HepG2 (cell line): ENCODE results near the gene CPNE5. TPM values are rescaled to one million over a fixed set of nuclear protein-coding genes. Genes with fewer than 3 reads are reported as not detected.

Experiments
- EED ChIP-seq: sonication (generic); formaldehyde crosslinking; IDR thresholded peaks from 2 replicates; pipeline ENCODE4 v1.5.0; 2020; ENCODE audit warnings: mild to moderate bottlenecking, missing genetic modification reagents
- FOXK1 ChIP-seq: sonication (generic); formaldehyde crosslinking; IDR thresholded peaks from 2 replicates; pipeline ENCODE4 v1.4.0; 2020; ENCODE audit warnings: low read depth, missing genetic modification reagents, borderline replicate concordance
- FOXP1 ChIP-seq, 2 experiments: fragments of 450-650 bp in 1 of 2; IDR thresholded peaks; 2 replicates each; pipeline ENCODE4 v1.6.1; 2017 to 2018; ENCODE audit warnings: antibody characterized with exemption in 1 of 2
- KMT2A ChIP-seq: sonication (generic); formaldehyde crosslinking; IDR thresholded peaks from 2 replicates; pipeline ENCODE4 v1.4.0; 2020; ENCODE audit warnings: missing genetic modification reagents
- MED8 ChIP-seq: sonication (generic); formaldehyde crosslinking; IDR thresholded peaks from 2 replicates; pipeline ENCODE4 v1.8.1; 2023; ENCODE audit warnings: mild to moderate bottlenecking, missing genetic modification reagents; ENCODE audit not compliant: insufficient replicate concordance
- MIER2 ChIP-seq: IDR thresholded peaks from 2 replicates; pipeline ENCODE4 v1.6.1; 2016; ENCODE audit warnings: missing biosample characterization, missing genetic modification reagents
- MXI1 ChIP-seq: IDR thresholded peaks from 3 replicates; pipeline ENCODE4 v1.6.1; 2012; ENCODE audit warnings: low read depth, low read length, inconsistent platforms, borderline replicate concordance
- PLRG1 ChIP-seq: fragments of 450-650 bp; conservative IDR thresholded peaks from 2 replicates; pipeline ENCODE4 v1.6.1; 2016
- SETDB1 ChIP-seq: sonication (generic); formaldehyde crosslinking; IDR thresholded peaks from 2 replicates; pipeline ENCODE4 v1.5.1; 2020; ENCODE audit warnings: missing genetic modification reagents, mild to moderate bottlenecking, borderline replicate concordance
- SMAD3 ChIP-seq: sonication (generic); formaldehyde crosslinking; IDR thresholded peaks from 2 replicates; pipeline ENCODE4 v1.4.0; 2020; ENCODE audit warnings: missing genetic modification reagents
- TEAD3 ChIP-seq: optimal IDR thresholded peaks from 2 replicates; pipeline ENCODE3; 2016; ENCODE audit warnings: borderline replicate concordance
- WIZ ChIP-seq: sonication (generic); formaldehyde crosslinking; IDR thresholded peaks from 2 replicates; pipeline ENCODE4 v1.5.1; 2020; ENCODE audit warnings: mild to moderate bottlenecking, missing genetic modification reagents
- ZIK1 ChIP-seq: sonication (generic); formaldehyde crosslinking; IDR thresholded peaks from 2 replicates; pipeline ENCODE4 v1.5.0; 2020; ENCODE audit warnings: mild to moderate bottlenecking, low read depth, missing genetic modification reagents, borderline replicate concordance
- ZNF292 ChIP-seq: sonication (generic); formaldehyde crosslinking; IDR thresholded peaks from 2 replicates; pipeline ENCODE4 v1.8.1; 2022; ENCODE audit warnings: mild to moderate bottlenecking, low read depth, missing genetic modification reagents, borderline replicate concordance
- ZNF550 ChIP-seq: sonication (generic); formaldehyde crosslinking; IDR thresholded peaks from 2 replicates; pipeline ENCODE4 v1.4.0; 2020; ENCODE audit warnings: mild to moderate bottlenecking, missing genetic modification reagents, borderline replicate concordance
- ZNF567 ChIP-seq: sonication (generic); formaldehyde crosslinking; IDR thresholded peaks from 2 replicates; pipeline ENCODE4 v1.8.1; 2023; ENCODE audit warnings: mild to moderate bottlenecking, missing genetic modification reagents, borderline replicate concordance
- ZNF670 ChIP-seq: sonication (generic); formaldehyde crosslinking; IDR thresholded peaks from 2 replicates; pipeline ENCODE4 v1.8.0; 2022; ENCODE audit warnings: mild to moderate bottlenecking, missing genetic modification reagents, borderline replicate concordance
- ZNF709 ChIP-seq: sonication (generic); formaldehyde crosslinking; IDR thresholded peaks from 2 replicates; pipeline ENCODE4 v1.5.0; 2020; ENCODE audit warnings: mild to moderate bottlenecking, missing genetic modification reagents
- ZNF850 ChIP-seq: sonication (generic); formaldehyde crosslinking; conservative IDR thresholded peaks from 2 replicates; pipeline ENCODE4 v1.9.0; 2021; ENCODE audit warnings: mild to moderate bottlenecking, missing genetic modification reagents
- polyA plus RNA-seq, 8 experiments: library from polyadenylated mRNA; depleted of rRNA in 3 of 8; stranded (reverse) in 7 of 8; unstranded in 1 of 8; fragments of >200 nt; fragmentation: Illumina TruSeq in 4 of 8; extraction: Trizol in 4 of 8; gene quantifications; 2 replicates each; pipeline versions ENCODE4 v1.2.1 to v1.2.3, GENCODE V29; 2011 to 2016; ENCODE audit warnings: low read depth in 4 of 8, missing spikeins in 1 of 8, mixed read lengths in 1 of 8; ENCODE audit not compliant: insufficient read depth in 1 of 8
- total RNA-seq, 5 experiments: library from RNA; depleted of rRNA; stranded (reverse); fragments of >200 nt; fragmentation: Illumina TruSeq; extraction: Trizol; gene quantifications; 2 replicates each; pipeline ENCODE4 v1.2.3, GENCODE V29; 2016; ENCODE audit warnings: low read depth in 1 of 5
- TF ChIP-seq, protein P1 (sequence below): IDR thresholded peaks from 2 replicates; pipeline ENCODE4 v1.6.1; 2012; ENCODE audit warnings: low read depth, low read length, improper control_type of control experiment
- TF ChIP-seq, protein P2 (sequence below): sonication (generic); formaldehyde crosslinking; IDR thresholded peaks from 2 replicates; pipeline ENCODE4 v1.4.0; 2020; ENCODE audit warnings: missing genetic modification reagents
- TF ChIP-seq, protein P3 (sequence below): sonication (generic); formaldehyde crosslinking; IDR thresholded peaks from 2 replicates; pipeline ENCODE4 v1.5.1; 2020; ENCODE audit warnings: mild to moderate bottlenecking, missing genetic modification reagents, moderate library complexity

CPNE5 gene
- total and polyA plus RNA-seq, 2 of the 13 experiments (the other 11 are each of a cell fraction or from before 2014, with no cell fraction given) = 0.16 TPM; not detected in 1

DNA sequence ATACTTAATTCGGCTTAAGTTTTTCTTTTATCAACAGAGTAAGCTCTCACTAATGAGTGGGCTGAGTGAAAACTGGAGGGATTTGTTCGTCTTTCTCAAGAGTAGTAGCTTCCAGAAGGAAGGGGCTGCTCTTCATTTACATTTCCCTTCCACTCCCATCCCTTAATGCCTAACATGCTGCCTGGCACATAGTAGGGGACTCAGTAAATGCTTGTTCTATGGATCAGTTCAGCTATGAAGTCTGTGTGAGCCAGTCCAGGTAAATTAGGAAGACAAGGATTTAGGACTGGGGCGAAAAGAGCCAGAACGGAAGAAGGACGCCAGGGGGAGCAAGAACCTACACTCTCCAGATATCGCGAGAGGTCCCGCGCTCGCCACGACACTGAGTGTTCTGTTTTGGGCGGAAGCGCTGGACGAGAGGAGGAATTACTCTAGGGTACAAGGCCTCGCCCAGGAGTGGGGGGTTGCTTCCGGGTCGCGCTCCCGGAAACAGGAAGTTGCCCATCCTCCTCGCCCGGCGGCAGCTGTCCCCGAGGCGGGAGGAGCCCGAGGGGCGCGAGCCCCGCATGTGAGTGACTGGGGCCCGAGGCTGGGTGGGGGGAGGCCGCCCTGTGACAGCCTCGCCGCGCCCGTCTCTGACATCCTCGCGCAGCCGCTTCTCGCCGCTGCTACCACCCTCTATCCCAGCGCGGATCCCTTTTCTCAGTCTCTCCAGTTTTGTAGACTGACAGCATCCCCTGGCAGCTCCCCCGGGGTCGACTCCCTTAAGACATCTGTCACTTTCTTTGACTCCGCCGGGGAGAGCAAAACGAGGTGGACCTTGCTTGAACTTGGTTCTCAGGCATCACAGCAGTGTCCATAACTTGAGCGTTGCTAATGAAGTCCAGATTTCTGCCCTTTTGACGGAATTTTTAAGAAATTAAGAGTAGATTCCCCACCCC is 46.5 kb upstream of the CPNE5 start, which contains the start of gene C6orf89 (continued):
- TF ChIP-seq, protein P1, sequence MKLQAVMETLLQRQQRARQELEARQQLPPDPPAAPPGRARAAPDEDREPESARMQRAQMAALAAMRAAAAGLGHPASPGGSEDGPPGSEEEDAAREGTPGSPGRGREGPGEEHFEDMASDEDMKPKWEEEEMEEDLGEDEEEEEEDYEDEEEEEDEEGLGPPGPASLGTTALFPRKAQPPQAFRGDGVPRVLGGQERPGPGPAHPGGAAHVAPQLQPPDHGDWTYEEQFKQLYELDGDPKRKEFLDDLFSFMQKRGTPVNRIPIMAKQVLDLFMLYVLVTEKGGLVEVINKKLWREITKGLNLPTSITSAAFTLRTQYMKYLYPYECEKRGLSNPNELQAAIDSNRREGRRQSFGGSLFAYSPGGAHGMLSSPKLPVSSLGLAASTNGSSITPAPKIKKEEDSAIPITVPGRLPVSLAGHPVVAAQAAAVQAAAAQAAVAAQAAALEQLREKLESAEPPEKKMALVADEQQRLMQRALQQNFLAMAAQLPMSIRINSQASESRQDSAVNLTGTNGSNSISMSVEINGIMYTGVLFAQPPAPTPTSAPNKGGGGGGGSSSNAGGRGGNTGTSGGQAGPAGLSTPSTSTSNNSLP = peak; percentile 64; the same call in 1 of the 2 replicates
- peak; percentile 97 for TF ChIP-seq MXI1
- TF ChIP-seq, protein P2, sequence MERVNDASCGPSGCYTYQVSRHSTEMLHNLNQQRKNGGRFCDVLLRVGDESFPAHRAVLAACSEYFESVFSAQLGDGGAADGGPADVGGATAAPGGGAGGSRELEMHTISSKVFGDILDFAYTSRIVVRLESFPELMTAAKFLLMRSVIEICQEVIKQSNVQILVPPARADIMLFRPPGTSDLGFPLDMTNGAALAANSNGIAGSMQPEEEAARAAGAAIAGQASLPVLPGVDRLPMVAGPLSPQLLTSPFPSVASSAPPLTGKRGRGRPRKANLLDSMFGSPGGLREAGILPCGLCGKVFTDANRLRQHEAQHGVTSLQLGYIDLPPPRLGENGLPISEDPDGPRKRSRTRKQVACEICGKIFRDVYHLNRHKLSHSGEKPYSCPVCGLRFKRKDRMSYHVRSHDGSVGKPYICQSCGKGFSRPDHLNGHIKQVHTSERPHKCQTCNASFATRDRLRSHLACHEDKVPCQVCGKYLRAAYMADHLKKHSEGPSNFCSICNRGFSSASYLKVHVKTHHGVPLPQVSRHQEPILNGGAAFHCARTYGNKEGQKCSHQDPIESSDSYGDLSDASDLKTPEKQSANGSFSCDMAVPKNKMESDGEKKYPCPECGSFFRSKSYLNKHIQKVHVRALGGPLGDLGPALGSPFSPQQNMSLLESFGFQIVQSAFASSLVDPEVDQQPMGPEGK (CRISPR knock-in tag) = peak; percentile 96
- TF ChIP-seq MIER2 (CRISPR knock-in tag) = peak; percentile 74
- TF ChIP-seq SMAD3 (CRISPR knock-in tag) = peak; percentile 96
- TF ChIP-seq, protein P3, sequence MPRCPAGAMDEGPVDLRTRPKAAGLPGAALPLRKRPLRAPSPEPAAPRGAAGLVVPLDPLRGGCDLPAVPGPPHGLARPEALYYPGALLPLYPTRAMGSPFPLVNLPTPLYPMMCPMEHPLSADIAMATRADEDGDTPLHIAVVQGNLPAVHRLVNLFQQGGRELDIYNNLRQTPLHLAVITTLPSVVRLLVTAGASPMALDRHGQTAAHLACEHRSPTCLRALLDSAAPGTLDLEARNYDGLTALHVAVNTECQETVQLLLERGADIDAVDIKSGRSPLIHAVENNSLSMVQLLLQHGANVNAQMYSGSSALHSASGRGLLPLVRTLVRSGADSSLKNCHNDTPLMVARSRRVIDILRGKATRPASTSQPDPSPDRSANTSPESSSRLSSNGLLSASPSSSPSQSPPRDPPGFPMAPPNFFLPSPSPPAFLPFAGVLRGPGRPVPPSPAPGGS = peak; percentile 75; the same call in 1 of the 2 replicates
- peak; percentile 66; the same call in 1 of the 2 replicates for TF ChIP-seq ZNF709 (CRISPR knock-in tag)
- TF ChIP-seq FOXP1 (IDR thresholded peaks at IDR 0.05) = no peak
- TF ChIP-seq FOXP1 (CRISPR knock-in tag; IDR thresholded peaks at IDR 0.05) = no peak; the same call in none of the 2 replicates
- TF ChIP-seq ZNF292 (CRISPR knock-in tag) = peak; percentile 94
- peak; percentile 97 for TF ChIP-seq KMT2A
- 0 out of 2 replicates have a peak, but pooled peaks have one; percentile 33 for TF ChIP-seq ZNF850
- 0 out of 2 replicates have a peak, but pooled peaks have one; percentile 78 for TF ChIP-seq ZNF550
- peak; percentile 21 for TF ChIP-seq MED8
- 0 out of 2 replicates have a peak, but pooled peaks have one; percentile 16 for TF ChIP-seq SETDB1 (CRISPR knock-in tag)
- peak; percentile 77 for TF ChIP-seq TEAD3 (CRISPR knock-in tag)
- peak; percentile 75; the same call in 1 of the 2 replicates for TF ChIP-seq ZNF567 (CRISPR knock-in tag)
- peak; percentile 53; the same call in 1 of the 2 replicates for TF ChIP-seq WIZ (CRISPR knock-in tag)
- TF ChIP-seq ZIK1 = peak; percentile 81; the same call in 1 of the 2 replicates
- TF ChIP-seq PLRG1 = no peak
- peak; percentile 22; the same call in 1 of the 2 replicates for TF ChIP-seq EED (CRISPR knock-in tag)
- TF ChIP-seq ZNF670 (CRISPR knock-in tag) = peak; percentile 96
- TF ChIP-seq FOXK1 = peak; percentile 97
